ENCODE measurements around the gene KCTD11. TPM values are rescaled to one million over a fixed set of nuclear protein-coding genes. Genes with fewer than 3 reads are reported as not detected.
A peak's percentile ranks its signal among the peaks of the same experiment; 100 is the strongest.

KCTD11 gene
- total RNA-seq, 1 donor from 2014 or later, result 2.6 TPM

DNA sequence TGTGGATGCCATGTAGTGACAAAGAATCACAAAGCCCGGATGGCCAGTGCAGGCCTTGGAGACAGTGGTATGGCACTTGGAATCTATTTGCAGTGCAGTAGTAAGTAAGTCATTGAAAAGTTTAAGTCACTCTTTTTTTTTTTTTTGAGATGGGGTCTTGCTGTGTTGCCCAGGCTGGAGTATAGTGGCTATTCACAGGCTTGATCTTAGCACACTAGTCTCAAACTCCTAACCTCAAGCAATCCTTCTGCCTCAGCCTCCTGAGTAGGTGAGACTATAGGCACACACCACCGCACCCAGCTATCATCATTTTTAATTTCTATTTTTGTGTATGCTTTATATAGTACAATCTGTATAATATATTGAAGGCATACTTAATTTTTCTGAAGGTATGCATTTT lies 46.6 kb downstream of the KCTD11 start:
- ATAC-seq, result no peak
- DNase-seq (ENCODE audit: low spot score), result no peak

DNA sequence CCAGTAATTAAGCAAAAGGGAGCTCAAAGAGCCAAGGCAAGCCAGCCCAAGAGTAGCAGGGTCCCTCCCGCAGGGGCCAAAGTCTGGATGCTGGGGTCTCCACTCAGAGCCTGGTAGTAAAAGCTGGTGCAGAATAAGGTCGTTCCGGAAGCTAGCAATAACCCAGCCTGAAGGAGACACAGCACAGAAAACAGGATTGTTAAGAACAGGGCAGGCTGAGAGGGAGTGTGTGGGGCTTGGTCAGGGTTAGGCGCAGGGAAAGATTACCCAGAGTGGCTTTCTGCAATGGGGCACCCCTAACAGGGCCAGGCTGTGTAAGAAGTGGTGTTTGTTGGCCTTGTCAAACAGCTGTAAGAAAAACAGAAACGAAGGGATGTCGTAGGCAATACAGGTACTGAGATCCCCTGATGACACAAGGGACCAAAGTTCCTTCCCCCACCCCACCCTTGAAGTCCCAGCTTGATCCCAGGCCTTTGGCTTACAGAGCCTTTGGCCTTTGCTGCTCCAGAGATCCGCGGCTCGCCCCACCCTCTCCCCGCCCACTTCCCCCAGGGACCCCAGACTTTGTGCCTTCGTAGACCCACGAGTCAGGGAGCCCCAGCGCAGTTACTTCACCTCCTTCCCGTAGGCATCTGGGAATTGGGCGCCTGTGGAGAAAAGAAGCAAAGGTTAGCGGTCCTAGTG lies 51.2 kb downstream of the KCTD11 start:
- peak; percentile 53 for ATAC-seq

DNA sequence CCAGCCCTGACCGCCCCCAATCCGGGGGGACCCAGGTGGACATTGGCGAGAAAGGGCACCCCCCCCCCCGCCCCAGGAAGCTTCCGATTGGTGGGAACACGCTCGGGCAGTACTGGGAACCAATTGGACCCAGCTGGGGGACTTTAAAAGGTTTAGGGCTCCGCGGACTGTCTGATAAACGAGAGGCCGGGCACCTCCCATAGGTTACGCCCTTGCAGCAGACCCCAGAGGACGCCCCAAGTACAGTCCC lies 51.7 kb downstream of the KCTD11 start:
- peak; percentile 60 for ATAC-seq
- DNase-seq (ENCODE audit: low spot score), result no peak

More for the DNA sequence above, 51.2 kb downstream of the KCTD11 start:
- peak; percentile 83 for DNase-seq (ENCODE audit: low spot score)

DNA sequence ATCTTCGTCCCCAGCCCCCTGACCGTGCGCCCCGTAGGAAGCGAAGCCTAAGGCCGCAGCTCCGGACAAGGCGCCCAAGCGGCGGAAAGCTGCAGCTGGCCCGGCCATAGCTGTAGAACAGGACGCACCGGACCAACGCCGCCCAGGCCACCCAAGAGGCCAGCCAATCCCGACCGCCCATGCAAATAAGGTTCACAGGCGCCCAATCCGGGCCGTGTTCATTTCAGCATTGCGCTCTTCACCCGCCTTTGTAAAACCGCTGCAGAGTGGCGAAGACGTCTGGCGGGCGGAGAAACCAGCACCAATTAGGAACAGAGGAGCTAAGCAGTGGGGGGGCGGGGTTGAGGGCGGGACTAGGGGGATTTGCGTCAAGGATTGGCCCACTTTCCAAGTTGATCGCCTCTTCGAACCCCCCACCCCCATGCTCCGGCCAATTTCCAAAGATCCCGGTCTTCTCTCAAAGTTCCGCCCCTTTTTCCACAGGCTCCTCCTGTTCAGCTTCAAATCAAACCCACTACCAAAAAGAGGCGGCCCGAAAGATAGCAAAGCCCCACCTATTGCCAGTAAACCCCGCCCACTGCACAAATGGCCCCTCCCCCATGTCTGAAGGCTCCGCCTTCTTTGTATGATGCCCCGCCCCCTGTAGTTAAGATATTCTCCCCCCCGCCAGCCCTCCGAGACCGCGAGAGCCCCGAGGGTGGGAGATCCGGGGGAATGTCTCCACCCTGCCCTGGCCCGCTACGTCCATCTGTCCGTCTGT lies 52.2 kb downstream of the KCTD11 start, which contains the start of gene TMEM256:
TSS of gene TMEM256 (minus strand) at position 121 of the 760 bp plus-strand sequence. CDS start at position 108, 13 bp downstream.
- ATAC-seq (peak; percentile 85), DNase-seq (ENCODE audit: low spot score) (peak; percentile 99)

Other genes with a start within 250 kb of the KCTD11 start
- 442 TPM for gene ASGR2, start 237.3 kb upstream of the KCTD11 start, total RNA-seq
- gene ASGR1, start 172.8 kb upstream of the KCTD11 start, total RNA-seq, result 526 TPM
- gene DLG4, start 132.3 kb upstream of the KCTD11 start, total RNA-seq, result 5.5 TPM
- 1,044 TPM for gene ACADVL, start 132.2 kb upstream of the KCTD11 start, total RNA-seq
- 10.0 TPM for gene DVL2, start 117.6 kb upstream of the KCTD11 start, total RNA-seq
- 16.5 TPM for gene PHF23, start 112.7 kb upstream of the KCTD11 start, total RNA-seq
- gene GABARAP, start 109.7 kb upstream of the KCTD11 start, total RNA-seq, result 235 TPM
- 35.1 TPM for gene CTDNEP1, start 100.4 kb upstream of the KCTD11 start, total RNA-seq
- 27.5 TPM for gene ELP5, start 99.9 kb upstream of the KCTD11 start, total RNA-seq
- gene CLDN7, start 89.7 kb upstream of the KCTD11 start, total RNA-seq, result 20.5 TPM
- gene SLC2A4, start 70.4 kb upstream of the KCTD11 start, total RNA-seq, result 0.48 TPM
- gene YBX2, start 57.5 kb upstream of the KCTD11 start, total RNA-seq, result 0.81 TPM
- 242 TPM for gene EIF5A, start 44.5 kb upstream of the KCTD11 start, total RNA-seq
- 21.2 TPM for gene GPS2, start 36.8 kb upstream of the KCTD11 start, total RNA-seq
- gene NEURL4, start 22.8 kb upstream of the KCTD11 start, total RNA-seq, result 17.0 TPM
- 3.4 TPM for gene ACAP1, start 15.6 kb upstream of the KCTD11 start, total RNA-seq
- not detected for gene TMEM95, start 3.0 kb downstream of the KCTD11 start, total RNA-seq
- 5.2 TPM for gene TNK1, start 28.9 kb downstream of the KCTD11 start, total RNA-seq
- 7.0 TPM for gene PLSCR3, start 42.4 kb downstream of the KCTD11 start, total RNA-seq
- 80.1 TPM for gene TMEM256, start 51.9 kb downstream of the KCTD11 start, total RNA-seq
- 3.9 TPM for gene NLGN2, start 55.7 kb downstream of the KCTD11 start, total RNA-seq
- not detected for gene SPEM1, start 68.2 kb downstream of the KCTD11 start, total RNA-seq
- gene SPEM2, start 73.5 kb downstream of the KCTD11 start, total RNA-seq, result not detected
- not detected for gene SPEM3, start 76.7 kb downstream of the KCTD11 start, total RNA-seq
- gene TMEM102, start 83.3 kb downstream of the KCTD11 start, total RNA-seq, result 4.0 TPM
- 0.86 TPM for gene FGF11, start 87.3 kb downstream of the KCTD11 start, total RNA-seq
- 10.9 TPM for gene CHRNB1, start 92.9 kb downstream of the KCTD11 start, total RNA-seq
- gene ZBTB4, start 127.5 kb downstream of the KCTD11 start, total RNA-seq, result 7.9 TPM
- gene SLC35G6, start 129.3 kb downstream of the KCTD11 start, total RNA-seq, result not detected
- 55.9 TPM for gene POLR2A, start 132.2 kb downstream of the KCTD11 start, total RNA-seq
- 9.3 TPM for gene TNFSF12, start 196.9 kb downstream of the KCTD11 start, total RNA-seq
- 5.9 TPM for gene TNFSF13, start 206.6 kb downstream of the KCTD11 start, total RNA-seq
- gene SENP3, start 209.8 kb downstream of the KCTD11 start, total RNA-seq, result 14.1 TPM
- 44.2 TPM for gene CD68, start 227.5 kb downstream of the KCTD11 start, total RNA-seq
- gene MPDU1, start 231.7 kb downstream of the KCTD11 start, total RNA-seq, result 49.4 TPM
- gene SOX15, start 237.9 kb downstream of the KCTD11 start, total RNA-seq, result 0.20 TPM